SU-DHL-6 (cell line): ENCODE data around the gene TPST2.

Source experiments
- H2AFZ ChIP-seq: fragments of 200-600 bp; sonication (generic); 2 replicates; pipeline ENCODE4 v1.6.1; 2014; ENCODE audit warnings: low read depth, mild to moderate bottlenecking, moderate library complexity, mixed read lengths, antibody characterized with exemption, low read length; ENCODE audit not compliant: severe bottlenecking
- H3F3A ChIP-seq: fragments of 200-600 bp; shearing (Covaris generic); 2 replicates; pipeline ENCODE4 v1.6.0; 2016; ENCODE audit warnings: antibody characterized with exemption, mild to moderate bottlenecking; ENCODE audit not compliant: insufficient read depth
- H3K27ac ChIP-seq: fragments of 200-600 bp; sonication (generic); 2 replicates; pipeline ENCODE4 v1.5.1; 2016; ENCODE audit warnings: low read depth, mild to moderate bottlenecking, low read length, moderate library complexity, mixed read lengths
- H3K27me3 ChIP-seq: fragments of 200-600 bp; sonication (generic), shearing (Covaris generic); 2 replicates; pipeline ENCODE4 v1.6.0; 2014; ENCODE audit warnings: mild to moderate bottlenecking, low read length
- H3K36me3 ChIP-seq: fragments of 200-600 bp; sonication (generic); 2 replicates; pipeline ENCODE4 v1.6.1; 2014; ENCODE audit warnings: mild to moderate bottlenecking, low read length, mixed read lengths
- H3K4me2 ChIP-seq: fragments of 300-600, 200-600 bp; shearing (Covaris generic), sonication (generic); 2 replicates; pipeline ENCODE4 v1.6.0; 2014; ENCODE audit warnings: low read length, low read depth, mild to moderate bottlenecking; ENCODE audit not compliant: poor library complexity, severe bottlenecking
- H3K4me3 ChIP-seq: fragments of 200-600 bp; sonication (generic); 2 replicates; pipeline ENCODE4 v1.5.1; 2014; ENCODE audit warnings: antibody characterized with exemption, low read length, mild to moderate bottlenecking, mixed read lengths; ENCODE audit not compliant: insufficient read depth, poor library complexity, severe bottlenecking
- H3K79me2 ChIP-seq: fragments of 200-600 bp; sonication (generic); 2 replicates; pipeline ENCODE4 v1.6.1; 2014; ENCODE audit warnings: mild to moderate bottlenecking, low read length, moderate library complexity; ENCODE audit not compliant: insufficient read depth
- H3K9ac ChIP-seq: fragments of 200-600 bp; sonication (generic); 2 replicates; pipeline ENCODE4 v1.7.0; 2014; ENCODE audit warnings: mild to moderate bottlenecking, low read length
- H3K9me2 ChIP-seq: fragments of 200-600 bp; sonication (generic); replicated peaks from 2 replicates; pipeline ENCODE4 v1.6.1; 2014; ENCODE audit warnings: low read length; ENCODE audit not compliant: insufficient read depth
- H3K9me3 ChIP-seq: fragments of 200-600 bp; sonication (generic); 2 replicates; pipeline ENCODE4 v1.6.1; 2014; ENCODE audit warnings: low read length, mixed read lengths; ENCODE audit not compliant: insufficient read depth
- H4K20me1 ChIP-seq: fragments of 200-600 bp; sonication (generic); 2 replicates; pipeline ENCODE4 v1.6.1; 2014; ENCODE audit warnings: low read depth, mild to moderate bottlenecking, antibody characterized with exemption, low read length, moderate library complexity, mixed read lengths
- EZH2phosphoT487 ChIP-seq: fragments of 200-600 bp; sonication (generic), shearing (Covaris generic); conservative IDR thresholded peaks from 2 replicates; pipeline ENCODE4 v1.6.1; 2018; ENCODE audit warnings: mild to moderate bottlenecking, antibody characterized with exemption, low read length, moderate library complexity, mixed read lengths
- TF ChIP-seq, protein P1 (sequence below): fragments of 200-600 bp; sonication (generic); IDR thresholded peaks from one replicate; pipeline ENCODE4 v1.5.1; 2017; ENCODE audit warnings: antibody characterized with exemption, mild to moderate bottlenecking, low read length, moderate library complexity; ENCODE audit not compliant: insufficient read depth, poor library complexity, severe bottlenecking

The TPST2 gene

DNA sequence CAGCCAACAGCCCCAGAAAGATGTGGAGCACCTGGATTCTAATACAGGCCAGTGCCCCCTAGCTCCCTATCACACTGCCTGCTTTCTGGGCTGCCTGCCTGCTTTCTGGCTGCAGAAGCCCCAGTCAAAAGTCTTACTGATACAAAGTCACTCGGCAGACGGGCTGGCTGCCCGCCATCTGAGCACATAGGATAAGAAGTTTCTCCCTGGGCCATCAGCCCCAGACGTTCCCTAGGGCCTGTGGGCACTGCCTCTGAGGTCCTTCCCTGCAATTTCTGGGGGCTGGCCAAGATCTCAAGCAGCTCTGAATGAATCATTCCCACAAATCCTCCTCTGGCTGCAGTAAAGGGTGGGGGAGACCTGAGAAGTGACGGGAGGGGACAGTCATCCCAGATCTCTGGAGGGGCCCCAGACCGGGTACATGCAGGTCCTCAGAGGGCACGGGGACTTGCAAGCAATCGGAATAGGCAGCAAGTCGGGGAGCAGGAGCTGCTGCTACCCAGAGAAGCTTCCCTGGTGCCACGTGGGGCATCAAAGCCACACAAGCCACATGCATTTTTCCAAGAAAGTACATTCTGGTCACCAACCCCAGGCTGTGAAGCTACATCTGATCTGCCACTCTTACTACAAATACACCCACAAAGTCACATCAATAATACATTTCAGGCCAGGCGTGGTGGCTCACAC is 4.7 kb downstream of the TPST2 start:
- TF ChIP-seq, protein P1, sequence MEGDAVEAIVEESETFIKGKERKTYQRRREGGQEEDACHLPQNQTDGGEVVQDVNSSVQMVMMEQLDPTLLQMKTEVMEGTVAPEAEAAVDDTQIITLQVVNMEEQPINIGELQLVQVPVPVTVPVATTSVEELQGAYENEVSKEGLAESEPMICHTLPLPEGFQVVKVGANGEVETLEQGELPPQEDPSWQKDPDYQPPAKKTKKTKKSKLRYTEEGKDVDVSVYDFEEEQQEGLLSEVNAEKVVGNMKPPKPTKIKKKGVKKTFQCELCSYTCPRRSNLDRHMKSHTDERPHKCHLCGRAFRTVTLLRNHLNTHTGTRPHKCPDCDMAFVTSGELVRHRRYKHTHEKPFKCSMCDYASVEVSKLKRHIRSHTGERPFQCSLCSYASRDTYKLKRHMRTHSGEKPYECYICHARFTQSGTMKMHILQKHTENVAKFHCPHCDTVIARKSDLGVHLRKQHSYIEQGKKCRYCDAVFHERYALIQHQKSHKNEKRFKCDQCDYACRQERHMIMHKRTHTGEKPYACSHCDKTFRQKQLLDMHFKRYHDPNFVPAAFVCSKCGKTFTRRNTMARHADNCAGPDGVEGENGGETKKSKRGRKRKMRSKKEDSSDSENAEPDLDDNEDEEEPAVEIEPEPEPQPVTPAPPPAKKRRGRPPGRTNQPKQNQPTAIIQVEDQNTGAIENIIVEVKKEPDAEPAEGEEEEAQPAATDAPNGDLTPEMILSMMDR = no peak
- no peak for TF ChIP-seq EZH2phosphoT487
- Histone ChIP-seq H3F3A (peaks cover 8% of the 10 kb centered on the region), H3K9me2 (no peaks in the 10 kb centered on the region), H2AFZ (no peak overlapping the region), H3K27me3 (no peaks in the 10 kb centered on the region), H3K36me3 (peaks cover 5% of the 10 kb centered on the region; the same call in 1 of the 2 replicates), H3K9me3 (no peaks in the 10 kb centered on the region), H3K9ac (no peak overlapping the region), H3K4me3 (no peak overlapping the region), H4K20me1 (0 out of 2 replicates have a peak, but pooled peaks cover 2% of the 10 kb centered on the region), H3K4me2 (no peak overlapping the region), H3K27ac (no peak overlapping the region), H3K79me2 (peaks cover 14% of the 10 kb centered on the region)

DNA sequence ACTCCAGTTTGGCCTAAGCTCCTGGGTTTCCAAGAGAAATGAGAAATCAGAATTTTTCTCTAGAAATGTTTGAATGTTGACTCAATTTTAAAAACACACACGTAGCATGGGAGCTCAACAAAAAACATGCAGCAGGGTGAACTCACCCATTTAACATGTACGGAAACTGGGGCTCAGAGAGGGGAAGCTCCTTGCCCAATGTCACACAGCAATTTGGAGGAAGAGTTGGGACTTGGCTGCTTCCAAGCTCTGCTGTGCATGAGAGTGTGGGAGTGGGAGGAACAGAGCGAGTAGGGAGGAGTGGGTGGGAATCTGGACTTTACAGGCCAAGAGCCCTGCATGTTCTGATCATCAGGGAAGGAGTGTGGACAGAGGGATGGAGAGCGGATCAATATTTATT is 5.9 kb downstream of the TPST2 start:
- Histone ChIP-seq H3K9me3 (no peaks in the 10 kb centered on the region), H3K4me2 (no peak overlapping the region), H3K79me2 (peaks cover 18% of the 10 kb centered on the region), H3K27me3 (no peaks in the 10 kb centered on the region), H3K27ac (no peak overlapping the region), H3F3A (peaks cover 18% of the 10 kb centered on the region), H2AFZ (no peak overlapping the region), H3K9me2 (no peaks in the 10 kb centered on the region), H4K20me1 (0 out of 2 replicates have a peak, but pooled peaks cover 2% of the 10 kb centered on the region), H3K9ac (no peak overlapping the region), H3K36me3 (peaks cover 5% of the 10 kb centered on the region; the same call in 1 of the 2 replicates), H3K4me3 (no peak overlapping the region)
- TF ChIP-seq EZH2phosphoT487 = no peak
- TF ChIP-seq, protein P1 = no peak

DNA sequence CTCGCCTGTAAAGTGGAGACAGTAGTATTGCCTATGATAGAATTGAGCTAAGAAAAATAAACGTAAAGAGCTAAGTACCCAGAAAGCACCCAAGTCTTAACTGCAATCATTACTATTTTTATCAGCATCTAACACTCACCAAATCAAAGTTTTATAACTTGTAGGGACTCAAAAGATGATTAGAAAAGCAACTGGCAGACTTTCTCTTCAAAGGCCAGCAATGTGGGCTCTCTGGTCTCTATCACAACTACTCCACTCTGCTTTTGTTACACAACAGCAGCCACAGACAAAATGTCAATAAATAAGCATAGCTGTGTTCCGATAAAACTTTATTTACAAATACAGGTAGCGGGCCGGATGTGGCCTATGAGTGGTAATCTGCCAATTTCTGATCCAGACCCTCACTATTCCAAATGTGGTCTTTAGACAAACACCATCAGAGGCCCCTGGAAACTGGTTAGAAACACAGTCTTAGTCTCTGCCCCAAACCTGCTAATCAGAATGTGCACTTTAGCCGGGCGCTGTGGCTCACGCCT is 8.2 kb downstream of the TPST2 start:
- H3K4me2 ChIP-seq = no peak overlapping the region
- TF ChIP-seq, protein P1 = no peak
- no peak for TF ChIP-seq EZH2phosphoT487
- H3K9me3 ChIP-seq = no peaks in the 10 kb centered on the region
- no peak overlapping the region for H3K27ac ChIP-seq
- H3K4me3 ChIP-seq = no peak overlapping the region
- H4K20me1 ChIP-seq = no peaks in the 10 kb centered on the region
- peaks cover 22% of the 10 kb centered on the region for H3F3A ChIP-seq
- H3K79me2 ChIP-seq = peaks cover 18% of the 10 kb centered on the region; the same call in 1 of the 2 replicates
- H2AFZ ChIP-seq = no peak overlapping the region
- no peak overlapping the region for H3K9ac ChIP-seq
- H3K9me2 ChIP-seq = no peaks in the 10 kb centered on the region
- no peaks in the 10 kb centered on the region for H3K27me3 ChIP-seq
- H3K36me3 ChIP-seq = no peaks in the 10 kb centered on the region
